ENCODE measurements around the gene SYCE3. TPM values are rescaled to one million over a fixed set of nuclear protein-coding genes. Genes with fewer than 3 reads are reported as not detected.

SYCE3 gene
- total and polyA plus RNA-seq, 9 of the 15 experiments (the other 6 are each of a cell fraction or from before 2014, with no cell fraction given) = 0.56 TPM; not detected in 8

- TF ChIP-seq FOXP4 (CRISPR knock-in tag; IDR thresholded peaks at IDR 0.05; ENCODE audit: borderline replicate concordance) (no peak), ARNT (IDR thresholded peaks at IDR 0.05) (no peak), CBFB (CRISPR knock-in tag; IDR thresholded peaks at IDR 0.05) (no peak), ZNF121 (CRISPR knock-in tag; conservative IDR thresholded peaks at IDR 0.05) (no peak), ID3 (CRISPR knock-in tag; IDR thresholded peaks at IDR 0.05) (no peak), ID3 (tag; IDR thresholded peaks at IDR 0.05) (no peak), ZBTB5 (IDR thresholded peaks at IDR 0.05) (no peak), NR2F6 (CRISPR knock-in tag; IDR thresholded peaks at IDR 0.05) (no peak), POLR2AphosphoS5 (IDR thresholded peaks at IDR 0.05; ENCODE audit: control insufficient read depth, insufficient read depth, low read depth, low read length) (no peak), MGA (IDR thresholded peaks at IDR 0.05) (no peak), ATF1 (CRISPR knock-in tag; IDR thresholded peaks at IDR 0.05) (no peak), ATF1 (tag; IDR thresholded peaks at IDR 0.05) (no peak)
These were observed 17.0 kb downstream of the SYCE3 start, which contains the start of gene KLHDC7B (continued) for GRCh38 chr22:50545522-50546325.

Measured in K562 (cell line).